ENCODE measurements around the gene SLC16A10.

SLC16A10 gene

DNA sequence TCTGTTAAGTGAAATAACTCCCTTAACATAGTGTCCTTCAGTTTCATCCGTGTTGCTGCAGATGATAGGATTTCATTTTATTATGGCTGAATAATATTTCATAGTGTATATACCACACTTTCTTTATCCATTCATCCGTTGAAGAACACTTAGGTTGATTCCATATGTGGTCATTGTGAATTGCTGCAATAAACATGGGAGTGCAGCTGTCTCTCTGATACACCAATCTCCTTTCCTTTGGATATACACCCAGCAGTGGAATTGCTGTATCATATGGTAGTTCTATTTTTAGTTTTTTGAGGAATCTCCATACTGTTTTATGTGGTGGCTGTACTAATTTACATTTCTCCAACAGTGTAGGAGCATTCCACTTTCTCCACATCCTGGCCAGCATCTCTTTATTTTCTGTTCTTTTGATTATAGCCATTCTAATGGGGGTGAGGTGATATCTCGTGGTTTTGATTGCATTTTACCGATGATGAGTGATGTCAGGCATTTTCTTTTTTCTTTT is 193.2 kb downstream of the SLC16A10 start:
- no peak overlapping the region for H3K9ac ChIP-seq
- H3K27ac ChIP-seq, result no peak overlapping the region
- H3K79me2 ChIP-seq (ENCODE audit: insufficient read depth, low read depth), result no peaks in the 10 kb centered on the region
- no peaks in the 10 kb centered on the region for H3K36me3 ChIP-seq (ENCODE audit: insufficient read depth)
- no peaks in the 10 kb centered on the region for H3K27me3 ChIP-seq (ENCODE audit: insufficient read depth, low read depth)
- TF ChIP-seq, protein P1, sequence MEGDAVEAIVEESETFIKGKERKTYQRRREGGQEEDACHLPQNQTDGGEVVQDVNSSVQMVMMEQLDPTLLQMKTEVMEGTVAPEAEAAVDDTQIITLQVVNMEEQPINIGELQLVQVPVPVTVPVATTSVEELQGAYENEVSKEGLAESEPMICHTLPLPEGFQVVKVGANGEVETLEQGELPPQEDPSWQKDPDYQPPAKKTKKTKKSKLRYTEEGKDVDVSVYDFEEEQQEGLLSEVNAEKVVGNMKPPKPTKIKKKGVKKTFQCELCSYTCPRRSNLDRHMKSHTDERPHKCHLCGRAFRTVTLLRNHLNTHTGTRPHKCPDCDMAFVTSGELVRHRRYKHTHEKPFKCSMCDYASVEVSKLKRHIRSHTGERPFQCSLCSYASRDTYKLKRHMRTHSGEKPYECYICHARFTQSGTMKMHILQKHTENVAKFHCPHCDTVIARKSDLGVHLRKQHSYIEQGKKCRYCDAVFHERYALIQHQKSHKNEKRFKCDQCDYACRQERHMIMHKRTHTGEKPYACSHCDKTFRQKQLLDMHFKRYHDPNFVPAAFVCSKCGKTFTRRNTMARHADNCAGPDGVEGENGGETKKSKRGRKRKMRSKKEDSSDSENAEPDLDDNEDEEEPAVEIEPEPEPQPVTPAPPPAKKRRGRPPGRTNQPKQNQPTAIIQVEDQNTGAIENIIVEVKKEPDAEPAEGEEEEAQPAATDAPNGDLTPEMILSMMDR (conservative IDR thresholded peaks at IDR 0.05; ENCODE audit: low read depth, low read length), result no peak
- H3K4me1 ChIP-seq (ENCODE audit: low read depth, poor library complexity, severe bottlenecking), result no peaks in the 10 kb centered on the region
- H4K20me1 ChIP-seq (ENCODE audit: insufficient read depth), result no peaks in the 10 kb centered on the region
- no peak overlapping the region for H3K4me3 ChIP-seq (IDR thresholded peaks at IDR 0.05; ENCODE audit: insufficient read depth, low read depth, low read length)
- H3K4me2 ChIP-seq, result no peak overlapping the region
- no peak overlapping the region for H2AFZ ChIP-seq (ENCODE audit: low read depth)
